Measurements from ENCODE around the gene IQCK.

IQCK gene

GRCh38 chr16:19722269-19722952, 4.3 kb downstream of the IQCK start:
- DNase-seq: no peak

DNA sequence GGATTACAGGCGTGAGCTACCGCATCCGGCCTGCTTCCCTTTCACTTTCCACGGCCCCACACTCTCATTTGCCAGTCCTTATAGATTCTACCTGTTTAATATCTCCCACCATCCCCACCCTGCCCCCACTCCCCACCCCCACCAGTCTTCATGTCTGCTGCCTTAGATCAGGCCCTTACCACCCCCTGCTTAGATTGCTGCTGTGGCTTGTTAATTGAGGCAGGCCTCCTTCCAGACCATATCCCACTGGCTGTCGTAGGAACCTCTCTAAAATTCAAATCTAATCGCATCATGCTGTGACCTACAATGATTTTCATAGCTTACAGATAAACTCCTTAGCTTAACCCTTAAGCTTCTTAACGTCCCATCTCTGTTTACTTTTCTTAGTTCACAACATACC, 4.9 kb downstream of the IQCK start:
- DNase-seq: no peak

- DNase-seq: no peak
Observed at GRCh38 chr16:19728636-19728965, 10.5 kb downstream of the IQCK start.

DNA sequence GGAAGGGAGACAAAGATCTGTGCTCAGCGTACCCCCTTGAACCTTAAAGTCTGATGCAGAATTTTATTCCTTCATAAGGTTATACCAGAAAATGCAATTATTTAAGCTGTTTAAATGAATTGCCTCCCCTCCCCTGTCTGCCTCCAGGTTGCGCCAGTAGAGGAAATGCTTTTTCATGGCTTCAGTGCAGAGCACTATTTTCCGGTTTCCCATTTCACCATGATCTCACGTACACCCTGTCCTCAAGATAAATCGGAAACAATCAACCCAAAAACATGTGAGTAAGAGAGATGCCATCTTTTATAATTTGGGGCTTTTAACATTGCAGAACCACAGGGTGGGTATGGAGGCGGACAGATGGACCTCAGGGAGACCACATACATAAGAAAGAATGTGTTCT, 15.5 kb downstream of the IQCK start:
- no peak for DNase-seq

DNA sequence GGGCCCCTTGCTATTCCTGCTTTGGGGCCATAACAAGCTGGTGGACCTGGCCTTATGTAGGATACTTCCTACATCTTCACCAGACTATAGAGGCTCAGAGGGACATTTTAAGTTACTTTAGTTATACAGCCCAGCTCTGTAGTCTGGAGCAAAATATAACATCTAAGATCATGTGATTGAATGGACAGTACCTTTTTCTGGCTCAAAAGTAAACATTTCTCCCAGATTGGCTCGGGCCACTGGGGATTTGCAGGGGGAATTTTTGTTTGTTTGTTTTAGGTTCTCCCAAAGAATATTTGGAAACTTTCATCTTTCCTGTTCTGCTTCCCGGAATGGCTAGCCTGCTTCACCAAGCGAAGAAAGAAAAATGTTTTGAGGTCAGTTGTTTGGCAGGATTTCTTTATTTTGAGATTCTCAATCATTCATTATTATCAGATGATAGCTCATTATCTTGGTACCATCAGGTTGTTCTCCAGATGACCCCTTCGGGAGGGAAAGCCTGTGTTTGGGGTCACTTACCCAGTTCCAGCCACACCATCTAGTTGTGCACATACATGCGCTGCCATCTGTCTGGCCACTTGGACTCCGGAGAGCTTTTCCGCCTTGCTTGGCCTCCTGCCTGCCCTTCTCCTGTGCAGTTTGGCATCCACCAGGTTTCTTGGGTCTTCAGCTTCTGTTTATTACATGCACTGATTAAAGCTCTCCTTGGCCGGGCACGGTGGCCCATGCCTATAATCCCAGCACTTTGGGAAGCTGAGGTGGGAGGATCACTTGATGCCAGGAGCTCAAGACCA, 17.2 kb downstream of the IQCK start:
- DNase-seq: no peak

- DNase-seq: no peak
Observed at GRCh38 chr16:19737306-19738038, 19.4 kb downstream of the IQCK start.

DNA sequence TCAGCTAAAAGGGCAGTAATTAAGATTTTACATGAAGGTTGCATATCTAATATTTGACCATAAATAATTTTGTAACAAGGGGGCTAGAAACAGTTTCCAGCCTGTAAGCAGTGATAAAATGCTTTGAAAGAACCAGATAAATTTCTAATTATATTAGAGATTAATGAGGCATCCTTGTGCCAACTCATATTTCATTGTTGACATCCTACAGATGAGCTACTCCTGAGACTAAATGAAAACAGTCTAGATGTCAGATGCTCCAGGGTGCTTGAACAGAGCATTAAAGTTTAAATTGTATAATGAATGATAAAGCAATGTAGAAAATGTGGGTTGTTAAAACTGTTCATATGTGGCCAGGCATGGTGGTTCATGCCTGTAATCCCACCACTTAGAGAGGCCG, 23.3 kb downstream of the IQCK start:
- DNase-seq: no peak

- DNase-seq: no peak
Observed at GRCh38 chr16:19743816-19744159, 25.7 kb downstream of the IQCK start.

DNA sequence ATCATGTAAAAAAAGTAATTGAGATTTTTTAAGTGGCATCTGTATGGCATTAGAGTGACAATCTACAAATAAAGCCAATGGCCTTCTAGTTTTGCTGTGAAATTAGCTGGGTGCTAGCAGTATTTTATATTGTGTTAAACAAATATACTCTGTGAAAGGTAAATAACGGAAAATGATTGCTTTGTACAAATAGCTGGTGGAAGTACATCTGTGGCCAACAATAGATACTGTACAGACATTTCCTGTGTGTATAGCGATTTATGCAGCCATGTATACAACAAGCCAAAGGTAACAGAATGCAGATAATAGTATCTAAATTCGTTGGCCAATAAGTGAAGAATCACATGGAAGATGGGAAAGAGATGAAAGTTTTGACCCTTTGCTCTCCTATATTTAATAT, 26.6 kb downstream of the IQCK start:
- no peak for DNase-seq

DNA sequence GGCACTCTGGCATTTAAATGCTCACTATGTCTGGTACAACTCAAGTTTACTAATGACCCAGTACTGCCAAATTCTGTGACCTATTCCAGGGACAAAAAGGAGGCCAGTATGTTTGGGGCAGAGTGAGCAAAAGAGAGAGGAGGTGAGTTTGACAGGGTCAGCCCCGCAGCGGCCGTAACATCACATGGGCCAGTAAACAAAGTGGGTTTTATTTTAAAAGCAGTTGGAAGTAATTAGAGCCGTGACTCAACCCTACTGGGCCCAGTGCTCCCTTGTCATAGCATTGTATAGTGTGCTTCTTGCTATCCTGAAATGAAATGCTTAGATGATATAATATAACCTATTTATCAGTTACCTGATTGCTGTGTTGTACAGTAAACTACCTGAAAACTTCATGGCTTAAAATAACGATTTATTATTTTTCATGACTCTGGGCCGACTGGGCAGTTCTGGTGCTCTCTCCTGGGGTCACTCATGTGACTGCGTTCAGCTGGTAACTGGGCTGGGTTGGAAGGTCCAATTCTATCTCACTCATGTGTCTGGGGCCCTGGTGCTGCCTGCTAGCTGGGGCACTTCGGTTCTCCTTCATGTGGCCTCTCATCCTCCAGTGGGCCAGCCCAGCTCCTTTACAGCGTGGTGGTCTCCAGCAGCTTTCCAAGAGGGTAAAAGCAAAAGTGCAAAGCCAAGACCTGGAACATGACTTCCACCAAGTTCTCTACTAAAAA, 27.4 kb downstream of the IQCK start:
- no peak for DNase-seq

DNA sequence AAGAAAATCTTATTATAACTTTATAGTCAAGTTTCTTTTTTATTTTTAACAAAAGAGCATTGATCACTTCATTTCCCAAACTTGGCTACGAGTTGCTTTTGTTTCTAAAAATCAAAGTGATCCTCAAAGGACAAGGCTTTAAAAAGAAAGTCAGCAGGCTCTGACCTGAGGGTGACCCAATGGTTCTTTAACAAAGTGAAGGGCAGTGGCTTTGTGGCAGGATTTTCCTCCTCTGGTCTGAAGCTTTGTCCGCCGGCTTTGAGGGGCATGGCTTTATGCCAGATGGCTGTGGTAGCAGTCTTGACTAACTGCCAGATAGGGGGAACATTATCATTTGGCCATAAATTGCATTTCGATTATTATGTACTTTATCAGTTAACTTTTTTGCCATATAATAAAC, 28.5 kb downstream of the IQCK start:
- DNase-seq: no peak

DNA sequence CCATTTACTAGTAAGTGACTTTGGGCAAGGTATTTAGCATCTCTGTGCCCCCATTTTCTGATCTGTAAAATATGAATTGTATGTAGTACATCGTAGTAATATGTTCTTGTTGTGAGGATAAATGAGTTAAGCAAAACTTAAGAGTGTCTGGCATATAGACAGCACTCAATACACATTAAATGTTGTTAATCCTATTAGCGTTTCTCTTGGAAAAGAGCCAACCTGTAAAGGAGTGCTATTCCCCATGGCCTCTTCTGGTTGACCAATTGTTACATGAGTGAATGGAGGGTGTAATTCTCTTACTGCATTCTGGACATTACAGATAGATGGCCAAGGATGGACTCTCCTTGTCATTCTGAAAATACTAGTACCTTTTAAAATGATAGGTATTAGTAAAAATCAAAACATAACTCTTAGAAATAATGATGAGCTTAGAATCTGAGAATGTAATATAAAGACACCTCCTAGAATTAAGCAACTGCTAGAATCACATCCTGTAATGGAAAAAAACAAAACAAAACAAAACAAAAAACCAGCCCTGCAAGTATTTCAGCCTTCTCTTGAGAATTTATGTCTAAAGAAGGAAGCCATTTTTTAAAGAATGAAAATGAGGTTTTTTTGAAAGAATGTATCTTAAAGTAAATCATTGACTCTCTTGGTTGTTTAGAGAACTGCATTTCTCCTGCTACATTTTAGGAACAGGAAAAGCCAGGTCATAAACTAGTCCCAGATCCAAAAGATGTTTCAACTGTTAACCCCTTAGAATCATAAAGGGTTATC, 30.5 kb downstream of the IQCK start:
- no peak for DNase-seq

DNA sequence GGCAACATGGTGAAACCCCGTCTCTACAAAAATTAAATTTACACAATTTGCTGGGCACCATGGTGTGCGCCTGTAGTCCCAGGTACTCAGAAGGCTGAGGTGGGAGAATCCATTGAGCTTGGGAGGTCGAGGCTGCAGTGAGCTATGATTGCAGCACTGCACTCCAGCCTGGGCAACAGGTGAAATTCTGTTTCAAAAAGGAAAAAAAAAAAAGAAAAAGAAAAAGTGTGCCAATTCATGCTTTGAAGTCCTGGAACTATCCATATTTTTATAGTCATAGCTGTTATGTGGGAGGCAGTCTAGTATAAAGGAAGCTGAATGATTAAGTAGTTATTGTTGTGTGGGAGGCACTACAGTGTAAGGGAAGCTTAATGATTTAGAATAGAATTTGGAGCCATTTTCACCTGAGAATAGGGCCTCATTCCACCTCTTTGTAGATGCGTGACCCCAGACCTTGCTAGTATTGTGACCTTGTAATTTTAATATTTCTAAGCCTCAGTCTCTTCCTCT, 31.6 kb downstream of the IQCK start:
- DNase-seq: no peak

DNA sequence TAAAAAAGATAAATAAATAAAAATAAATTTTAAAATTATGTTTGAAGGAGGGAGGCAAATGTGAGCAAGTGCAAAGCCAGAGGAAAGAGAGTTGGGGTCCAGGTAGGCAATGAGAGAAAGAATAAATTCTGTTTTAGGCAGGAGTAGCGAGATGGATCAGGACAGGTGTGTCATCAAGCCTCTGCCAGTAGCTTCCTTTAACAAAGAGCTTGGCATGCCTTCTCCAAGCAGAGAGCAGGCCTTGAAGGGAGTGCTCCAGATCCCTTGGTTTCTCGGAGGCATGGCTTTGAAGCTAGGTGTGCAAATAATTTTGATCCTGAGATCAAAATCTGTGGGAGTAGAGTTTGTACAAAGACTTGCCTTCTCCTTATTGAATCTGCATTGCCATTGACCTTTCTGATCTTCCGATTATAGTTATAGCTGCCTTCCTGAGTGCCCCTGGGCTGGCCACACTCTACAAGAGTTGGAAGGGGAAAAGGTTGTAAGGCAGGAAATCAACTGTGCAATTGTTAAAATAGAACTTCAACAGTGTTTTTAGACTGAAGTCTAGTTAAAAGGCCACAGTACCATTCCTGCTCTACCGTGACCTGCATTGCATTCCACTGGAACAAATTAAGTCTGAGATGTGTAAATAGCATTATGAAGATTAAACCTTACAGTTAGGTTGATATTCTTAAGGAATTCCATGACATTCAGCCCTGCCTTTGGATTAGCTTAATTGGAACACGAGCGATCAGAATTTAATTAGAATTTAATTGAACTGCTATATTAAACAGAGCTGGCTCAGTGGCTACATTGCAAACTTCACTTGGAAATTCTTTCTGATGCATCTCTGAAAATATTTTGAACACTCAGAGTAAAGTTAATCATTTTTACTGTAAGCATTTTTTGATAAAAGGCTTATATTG, 33.7 kb downstream of the IQCK start:
- DNase-seq: no peak

GRCh38 chr16:19753815-19754643, 36.0 kb downstream of the IQCK start:
- DNase-seq: no peak

DNA sequence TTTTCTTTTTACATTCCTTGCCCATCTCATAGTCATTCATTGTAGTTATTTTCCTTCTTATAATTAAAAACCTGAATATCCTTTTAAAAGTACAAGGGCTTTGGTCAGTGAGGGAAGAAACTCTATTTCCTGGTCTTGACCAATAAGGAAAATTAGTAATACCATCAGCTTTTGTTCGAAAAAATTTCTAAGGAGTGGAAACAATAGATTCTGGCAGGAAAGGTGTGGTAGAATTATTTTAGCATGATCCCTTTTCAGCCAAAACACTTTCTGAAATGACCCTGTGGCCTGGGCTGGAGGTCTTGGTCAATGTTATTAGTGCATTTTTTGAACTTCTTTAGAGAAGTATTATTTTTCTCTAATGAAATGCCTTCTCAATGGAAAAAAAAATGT, 36.6 kb downstream of the IQCK start:
- no peak for DNase-seq

DNA sequence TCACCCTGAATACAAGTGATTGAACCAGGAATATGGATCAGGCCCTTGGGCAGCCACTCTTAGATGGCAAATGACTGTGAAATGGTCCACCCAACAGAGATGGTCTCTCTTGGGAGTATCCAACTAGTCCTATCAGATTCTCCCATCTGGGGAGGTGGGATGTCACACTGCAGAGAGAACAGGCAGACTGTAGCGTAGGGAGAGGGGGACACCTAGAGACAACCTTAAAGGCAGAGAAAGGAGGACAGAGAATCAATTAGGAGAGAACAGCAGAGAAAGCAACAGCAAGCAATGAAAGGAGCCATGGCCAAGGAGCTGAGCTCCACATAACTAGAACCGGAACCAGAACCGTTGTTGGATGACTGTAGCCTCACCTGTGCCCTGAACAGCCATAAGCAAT, 37.2 kb downstream of the IQCK start:
- no peak for DNase-seq

GRCh38 chr16:19757026-19757425, 39.0 kb downstream of the IQCK start:
- DNase-seq: no peak

GRCh38 chr16:19757762-19758595, 39.9 kb downstream of the IQCK start:
- no peak for DNase-seq
